ENCODE measurements around the gene ZSWIM6. TPM values are rescaled to one million over a fixed set of nuclear protein-coding genes. Genes with fewer than 3 reads are reported as not detected.

Gene ZSWIM6
- total RNA-seq, 1 donor from 2014 or later: 18.1 TPM

GRCh38 chr5:61349935-61350334 lies 17.9 kb downstream of the ZSWIM6 start:
- no peak overlapping the region for H3K4me3 ChIP-seq
- no peak for ATAC-seq
- H3K27me3 ChIP-seq (ENCODE audit: low read depth): no peaks in the 10 kb centered on the region
- no peak overlapping the region for H3K27ac ChIP-seq
- DNase-seq: no peak
- TF ChIP-seq CTCF (IDR thresholded peaks at IDR 0.05): no peak
- peaks cover 27% of the 10 kb centered on the region for H3K4me1 ChIP-seq
- no peaks in the 10 kb centered on the region for H3K36me3 ChIP-seq
- intact Hi-C loops (cut with DNase I): no loop called here
- H3K9me3 ChIP-seq: no peaks in the 10 kb centered on the region

DNA sequence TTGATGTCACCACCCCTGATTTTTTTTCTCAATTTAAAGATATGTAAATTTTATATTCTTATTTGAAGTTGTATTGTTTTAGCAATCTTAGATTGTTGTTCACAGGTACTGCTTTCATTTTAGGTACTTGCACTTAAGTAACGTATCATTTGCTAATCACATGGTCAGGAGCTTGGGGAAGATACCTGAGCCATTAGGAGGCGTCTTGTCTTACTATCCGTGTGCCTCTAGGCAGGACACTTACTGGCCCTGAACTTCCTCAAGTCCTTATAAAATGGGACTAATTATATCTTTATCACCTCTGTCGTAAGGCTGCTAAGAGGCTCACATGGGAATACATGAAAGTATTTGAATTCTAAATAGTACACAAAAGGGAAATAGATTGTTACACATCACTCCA lies 18.5 kb downstream of the ZSWIM6 start:
- DNase-seq: no peak
- Histone ChIP-seq H3K9me3 (no peaks in the 10 kb centered on the region), H3K27ac (no peak overlapping the region), H3K4me1 (peaks cover 24% of the 10 kb centered on the region), H3K4me3 (no peak overlapping the region), H3K36me3 (no peaks in the 10 kb centered on the region), H3K27me3 (ENCODE audit: low read depth) (no peaks in the 10 kb centered on the region)
- no peak for TF ChIP-seq CTCF (IDR thresholded peaks at IDR 0.05)
- ATAC-seq: no peak
- intact Hi-C loops (cut with DNase I): no loop called here

GRCh38 chr5:61351733-61352132 lies 19.7 kb downstream of the ZSWIM6 start:
- H3K27me3 ChIP-seq (ENCODE audit: low read depth): no peaks in the 10 kb centered on the region
- DNase-seq (no peak), ATAC-seq (no peak)
- H3K36me3 ChIP-seq: no peaks in the 10 kb centered on the region
- TF ChIP-seq CTCF (IDR thresholded peaks at IDR 0.05): no peak
- H3K9me3 ChIP-seq: no peaks in the 10 kb centered on the region
- intact Hi-C loops (cut with DNase I): no loop called here
- no peak overlapping the region for H3K27ac ChIP-seq
- H3K4me3 ChIP-seq: no peak overlapping the region
- H3K4me1 ChIP-seq: peaks cover 24% of the 10 kb centered on the region

DNA sequence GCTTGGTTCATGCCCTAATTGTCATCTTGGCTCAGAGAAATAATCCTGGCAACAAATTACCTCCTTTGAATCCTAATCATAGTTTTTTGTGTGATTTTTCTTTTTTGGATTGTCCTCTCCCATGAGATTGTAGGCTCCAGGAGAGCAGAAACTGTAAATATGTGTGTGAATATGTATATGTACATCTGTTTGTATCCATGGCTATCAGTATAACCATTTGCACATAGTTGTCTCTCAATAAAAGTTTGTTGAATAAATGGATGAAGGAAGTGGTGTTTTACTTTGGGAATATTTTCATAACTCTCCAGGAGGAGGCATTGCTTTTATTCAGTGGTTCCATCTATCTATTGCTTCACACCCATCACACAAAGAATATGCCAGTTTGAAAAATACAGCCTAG lies 20.1 kb downstream of the ZSWIM6 start:
- no peaks in the 10 kb centered on the region for H3K9me3 ChIP-seq
- peaks cover 24% of the 10 kb centered on the region for H3K4me1 ChIP-seq
- DNase-seq (no peak), ATAC-seq (no peak)
- no peak for TF ChIP-seq CTCF (IDR thresholded peaks at IDR 0.05)
- no peak overlapping the region for H3K27ac ChIP-seq
- no peaks in the 10 kb centered on the region for H3K36me3 ChIP-seq
- no peaks in the 10 kb centered on the region for H3K27me3 ChIP-seq (ENCODE audit: low read depth)
- intact Hi-C loops (cut with DNase I): no loop called here
- no peak overlapping the region for H3K4me3 ChIP-seq

DNA sequence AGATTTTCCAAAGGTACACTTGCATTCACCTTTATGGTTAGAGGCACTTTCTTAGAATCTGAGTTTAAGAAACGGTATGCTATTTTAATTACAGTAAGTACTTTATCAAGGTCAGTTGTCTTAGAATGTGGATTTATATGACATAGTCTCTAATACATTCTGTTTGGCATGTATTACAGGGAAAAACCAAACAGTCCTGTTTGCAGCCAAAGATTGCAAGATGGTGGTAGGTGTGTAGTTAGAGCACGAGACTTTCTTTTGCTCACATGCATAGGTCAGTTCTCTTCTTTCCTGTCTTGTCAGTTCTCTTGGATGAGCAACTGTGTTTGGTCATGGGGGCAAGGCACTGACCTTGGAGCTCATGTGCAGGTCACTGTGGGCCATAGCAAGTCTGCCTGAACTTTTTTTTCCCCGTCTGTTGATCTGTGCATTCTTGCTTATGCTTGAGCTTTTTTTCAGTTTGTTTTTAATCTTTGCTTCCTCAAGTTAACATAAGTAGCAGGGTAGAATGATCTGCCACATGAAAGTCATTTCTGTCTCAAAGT lies 20.6 kb downstream of the ZSWIM6 start:
- intact Hi-C loops (cut with DNase I): no loop called here
- peak in 1 of 2 donors; percentile 18 for ATAC-seq
- TF ChIP-seq CTCF (IDR thresholded peaks at IDR 0.05): no peak
- H3K27me3 ChIP-seq (ENCODE audit: low read depth): no peaks in the 10 kb centered on the region
- H3K9me3 ChIP-seq: no peaks in the 10 kb centered on the region
- DNase-seq: no peak
- H3K27ac ChIP-seq: no peak overlapping the region
- no peaks in the 10 kb centered on the region for H3K36me3 ChIP-seq
- peaks cover 24% of the 10 kb centered on the region for H3K4me1 ChIP-seq
- H3K4me3 ChIP-seq: no peak overlapping the region

- DNase-seq: no peak
- Histone ChIP-seq H3K4me3 (no peak overlapping the region), H3K4me1 (peaks cover 21% of the 10 kb centered on the region), H3K27ac (no peak overlapping the region), H3K36me3 (no peaks in the 10 kb centered on the region), H3K27me3 (ENCODE audit: low read depth) (no peaks in the 10 kb centered on the region), H3K9me3 (no peaks in the 10 kb centered on the region)
- intact Hi-C loops (cut with DNase I): no loop called here
- TF ChIP-seq CTCF (IDR thresholded peaks at IDR 0.05): no peak
- peak in 1 of 2 donors; percentile 55 for ATAC-seq
Observed at GRCh38 chr5:61353293-61353692, 21.2 kb downstream of the ZSWIM6 start.
